22Rv1 (cell line): ENCODE results near the gene RPS29.

Experiments used
- H3K27ac ChIP-seq: fragments of 450-650 bp; 2 replicates; pipeline ENCODE4 v1.5.1; 2017
- CTCF ChIP-seq: fragments of 450-650 bp; IDR thresholded peaks from 2 replicates; pipeline ENCODE4 v1.5.1; 2017; ENCODE audit warnings: mild to moderate bottlenecking
- ZFX ChIP-seq: fragments of 450-650 bp; IDR thresholded peaks from 2 replicates; pipeline ENCODE4 v1.6.1; 2017; ENCODE audit warnings: antibody characterized with exemption, borderline replicate concordance

The RPS29 gene

DNA sequence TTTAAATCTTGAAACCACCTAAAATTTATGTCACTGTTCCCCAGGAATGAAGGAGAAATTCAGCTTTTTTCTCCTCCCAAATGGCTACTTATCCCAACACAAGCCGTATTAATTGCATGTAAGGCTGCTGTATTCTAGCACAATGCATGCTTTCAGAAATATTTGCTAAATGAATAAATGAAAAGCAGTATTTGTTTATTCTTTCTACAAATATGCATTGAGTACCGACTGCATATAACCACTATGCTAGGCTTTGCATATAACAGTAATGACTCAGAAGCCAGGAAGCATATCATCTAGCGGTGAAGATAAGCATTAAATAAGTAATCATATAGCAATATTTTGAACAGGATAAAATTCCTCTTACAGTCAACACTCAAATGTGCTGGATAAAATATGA, 6.8 kb upstream of the RPS29 start:
- no peak overlapping the region for H3K27ac ChIP-seq
- TF ChIP-seq CTCF (no peak), ZFX (no peak)

GRCh38 chr14:49589387-49589786, 3.2 kb upstream of the RPS29 start:
- no peak for TF ChIP-seq ZFX
- no peak for TF ChIP-seq CTCF
- H3K27ac ChIP-seq = no peak overlapping the region

DNA sequence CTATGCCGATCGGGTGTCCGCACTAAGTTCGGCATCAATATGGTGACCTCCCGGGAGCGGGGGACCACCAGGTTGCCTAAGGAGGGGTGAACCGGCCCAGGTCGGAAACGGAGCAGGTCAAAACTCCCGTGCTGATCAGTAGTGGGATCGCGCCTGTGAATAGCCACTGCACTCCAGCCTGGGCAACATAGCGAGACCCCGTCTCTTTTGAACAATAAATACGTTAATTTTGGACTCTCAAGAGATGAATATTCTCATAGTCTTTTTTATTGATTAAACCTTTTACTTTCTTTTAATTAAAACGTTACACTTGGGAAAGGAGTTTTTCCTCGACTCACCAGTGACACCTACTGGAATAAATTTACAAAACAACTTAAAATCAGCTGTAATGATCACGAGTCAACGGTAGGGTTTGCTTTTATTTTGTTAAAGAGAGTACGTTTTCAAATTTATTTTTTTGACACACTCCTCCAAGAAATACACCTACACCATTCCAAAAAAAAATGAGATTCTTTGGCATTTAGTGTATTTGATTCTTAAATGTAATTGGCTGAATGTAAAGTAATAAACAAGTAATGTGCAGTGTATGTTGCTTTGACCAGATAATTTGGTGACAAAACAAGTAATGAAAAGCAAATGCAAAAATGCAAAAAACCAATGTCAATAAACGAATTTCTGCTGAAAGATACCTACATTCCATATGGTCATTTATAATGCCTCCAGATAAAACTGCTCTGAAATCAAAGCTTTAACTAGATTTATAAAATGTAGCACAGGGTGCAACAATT, 687 bp upstream of the RPS29 start:
- TF ChIP-seq ZFX (no peak), CTCF (peak; percentile 95)
- H3K27ac ChIP-seq = peak overlapping the region; percentile 88

- H3K27ac ChIP-seq = peak overlapping the region; percentile 88
These were observed 1.1 kb downstream of the RPS29 start for GRCh38 chr14:49584981-49585640.

- H3K27ac ChIP-seq = no peak overlapping the region
These were observed 2.1 kb downstream of the RPS29 start for GRCh38 chr14:49584058-49584457.

GRCh38 chr14:49583629-49584028, 2.6 kb downstream of the RPS29 start:
- no peak for TF ChIP-seq CTCF
- no peak for TF ChIP-seq ZFX
- H3K27ac ChIP-seq = no peak overlapping the region

More at GRCh38 chr14:49584058-49584457, 2.1 kb downstream of the RPS29 start:
- TF ChIP-seq ZFX = no peak
- TF ChIP-seq CTCF = no peak

GRCh38 chr14:49582113-49582977, 3.8 kb downstream of the RPS29 start:
- H3K27ac ChIP-seq = peak overlapping the region; percentile 24
- no peak for TF ChIP-seq ZFX
- TF ChIP-seq CTCF = no peak
